IMR-90 (cell line): Measurements from ENCODE around the gene APOH. TPM values are rescaled to one million over a fixed set of nuclear protein-coding genes. Genes with fewer than 3 reads are reported as not detected.

Experiments used
- ATAC-seq: fragments of 200-7000 bp; cut with Tn5 transposase; 2 replicates; pipeline ENCODE4 v1.9.1; 2020; ENCODE audit warnings: low read depth, mild to moderate bottlenecking, moderate library complexity
- BruUV-seq: library from RNA; stranded (reverse); fragments of 400-500 nt; replicated peaks from 2 replicates; lab custom pipeline; 2021; lab: Mats Ljungman, UMichigan
- CTCF ChIA-PET: fragments of 300-600 bp; formaldehyde crosslinking; extraction: SDS; loops from one replicate; lab custom pipeline; 2021; ENCODE audit warnings: antibody characterized with exemption; lab: Yijun Ruan, JAX
- POLR2A ChIA-PET: fragments of 300-600 bp; sonication (Branson Sonifier 250); formaldehyde crosslinking; loops from one replicate; lab custom pipeline; 2022; ENCODE audit warnings: antibody characterized with exemption; ENCODE audit not compliant: unreplicated experiment; lab: Charles Lee
- DNase-seq: peaks from one replicate; pipeline ENCODE4 v3.0.0; 2013
- H2AFZ ChIP-seq: replicated peaks from 2 replicates; pipeline ENCODE3; 2013; ENCODE audit warnings: low read length, mild to moderate bottlenecking; ENCODE audit not compliant: poor library complexity
- H2AK5ac ChIP-seq: 2 replicates; pipeline ENCODE4 v1.6.1; 2013; ENCODE audit warnings: low read depth, low read length, inconsistent platforms
- H2AK9ac ChIP-seq: replicated peaks from 2 replicates; pipeline ENCODE3; 2013; ENCODE audit warnings: mild to moderate bottlenecking, low read depth, low read length, moderate library complexity; ENCODE audit not compliant: poor library complexity
- H2BK120ac ChIP-seq: 2 replicates; pipeline ENCODE4 v1.6.1; 2013; ENCODE audit warnings: low read depth, low read length, inconsistent platforms
- H2BK15ac ChIP-seq: 3 replicates; pipeline ENCODE4 v1.6.1; 2013; ENCODE audit warnings: low read depth, low read length, inconsistent platforms
- H2BK20ac ChIP-seq: 2 replicates; pipeline ENCODE4 v1.6.1; 2013; ENCODE audit warnings: low read depth, mild to moderate bottlenecking, inconsistent platforms, low read length, moderate library complexity
- H2BK5ac ChIP-seq: 2 replicates; pipeline ENCODE4 v1.6.1; 2013; ENCODE audit warnings: mild to moderate bottlenecking, low read depth, low read length, inconsistent platforms; ENCODE audit not compliant: poor library complexity, severe bottlenecking
- H3K14ac ChIP-seq: replicated peaks from 2 replicates; pipeline ENCODE4 v1.6.1; 2013; ENCODE audit warnings: low read depth, low read length, inconsistent platforms
- H3K18ac ChIP-seq: 2 replicates; pipeline ENCODE4 v1.6.1; 2013; ENCODE audit warnings: low read depth, low read length, control low read depth
- H3K23ac ChIP-seq: 2 replicates; pipeline ENCODE4 v1.6.1; 2013; ENCODE audit warnings: low read depth, low read length, inconsistent platforms
- H3K27ac ChIP-seq: 2 replicates; pipeline ENCODE4 v1.5.1; 2013; ENCODE audit warnings: mild to moderate bottlenecking, control low read depth, low read length; ENCODE audit not compliant: insufficient read depth
- H3K27me3 ChIP-seq: 2 replicates; pipeline ENCODE4 v1.6.1; 2013; ENCODE audit warnings: low read length; ENCODE audit not compliant: control insufficient read depth, insufficient read depth
- H3K36me3 ChIP-seq: 2 replicates; pipeline ENCODE4 v1.6.1; 2013; ENCODE audit warnings: low read length, mixed read lengths; ENCODE audit not compliant: control insufficient read depth, insufficient read depth
- H3K4ac ChIP-seq: 2 replicates; pipeline ENCODE4 v1.6.1; 2013; ENCODE audit warnings: low read depth, low read length, inconsistent platforms
- H3K4me1 ChIP-seq: 2 replicates; pipeline ENCODE4 v1.6.1; 2013; ENCODE audit warnings: low read length, mixed read lengths; ENCODE audit not compliant: control insufficient read depth, insufficient read depth
- H3K4me2 ChIP-seq: 2 replicates; pipeline ENCODE4 v1.6.1; 2013; ENCODE audit warnings: low read depth, mild to moderate bottlenecking, control low read depth, low read length, moderate library complexity
- H3K4me3 ChIP-seq: 2 replicates; pipeline ENCODE4 v1.5.1; 2013; ENCODE audit warnings: low read depth, mild to moderate bottlenecking, control low read depth, low read length, moderate library complexity; ENCODE audit not compliant: insufficient read depth
- H3K56ac ChIP-seq: 2 replicates; pipeline ENCODE4 v1.6.1; 2013; ENCODE audit warnings: low read length, inconsistent platforms; ENCODE audit not compliant: insufficient read depth; ENCODE audit errors: extremely low read depth
- H3K79me1 ChIP-seq, 2 experiments: 2 replicates each; pipeline ENCODE4 v1.6.1; 2013; ENCODE audit warnings: low read length in 2 of 2, inconsistent platforms in 1 of 2, low read depth in 1 of 2
- H3K9ac ChIP-seq: 2 replicates; pipeline ENCODE4 v1.6.1; 2013; ENCODE audit warnings: low read depth, low read length, control low read depth
- H3K9me1 ChIP-seq: 2 replicates; pipeline ENCODE4 v1.6.1; 2013; ENCODE audit warnings: low read length, inconsistent platforms; ENCODE audit not compliant: insufficient read depth
- H3K9me3 ChIP-seq: 2 replicates; pipeline ENCODE4 v1.6.1; 2013; ENCODE audit warnings: low read length; ENCODE audit not compliant: control insufficient read depth, insufficient read depth
- H4K20me1 ChIP-seq: 2 replicates; pipeline ENCODE4 v1.6.1; 2013; ENCODE audit warnings: low read length, inconsistent platforms; ENCODE audit not compliant: insufficient read depth
- H4K5ac ChIP-seq: 2 replicates; pipeline ENCODE4 v1.6.1; 2013; ENCODE audit warnings: mild to moderate bottlenecking, low read depth, low read length, control low read depth
- H4K8ac ChIP-seq, 2 experiments: 2 replicates each; pipeline ENCODE4 v1.6.1; 2013; ENCODE audit warnings: low read depth in 2 of 2, low read length in 2 of 2, control low read depth in 1 of 2, inconsistent platforms in 1 of 2
- H4K91ac ChIP-seq: 2 replicates; pipeline ENCODE4 v1.6.1; 2013; ENCODE audit warnings: low read depth, low read length, inconsistent platforms; ENCODE audit not compliant: insufficient read depth
- BHLHE40 ChIP-seq: fragments of 150-350 bp; IDR thresholded peaks from 2 replicates; pipeline ENCODE4 v1.6.1; 2016; ENCODE audit warnings: mild to moderate bottlenecking, low read depth, low read length
- CEBPB ChIP-seq: IDR thresholded peaks from 2 replicates; pipeline ENCODE4 v1.6.1; 2012; ENCODE audit warnings: low read depth, low read length, improper control_type of control experiment
- CHD1 ChIP-seq: IDR thresholded peaks from 2 replicates; pipeline ENCODE4 v1.6.1; 2012; ENCODE audit warnings: low read depth, low read length, improper control_type of control experiment
- FOS ChIP-seq: fragments of 150-350 bp; IDR thresholded peaks from 2 replicates; pipeline ENCODE4 v1.6.1; 2016; ENCODE audit warnings: low read depth, low read length
- MAFK ChIP-seq: IDR thresholded peaks from 2 replicates; pipeline ENCODE4 v1.6.1; 2012; ENCODE audit warnings: low read depth, low read length, improper control_type of control experiment
- MAZ ChIP-seq: IDR thresholded peaks from 2 replicates; pipeline ENCODE4 v1.6.1; 2012; ENCODE audit warnings: low read depth, mild to moderate bottlenecking, low read length, improper control_type of control experiment, moderate library complexity, borderline replicate concordance
- MXI1 ChIP-seq: IDR thresholded peaks from 2 replicates; pipeline ENCODE4 v1.6.1; 2012; ENCODE audit warnings: low read depth, mild to moderate bottlenecking, low read length, moderate library complexity, borderline replicate concordance
- NFE2L2 ChIP-seq: fragments of 150-350 bp; IDR thresholded peaks from 2 replicates; pipeline ENCODE4 v1.6.1; 2016; ENCODE audit warnings: low read depth, mild to moderate bottlenecking, low read length
- POLR2A ChIP-seq: IDR thresholded peaks from 2 replicates; pipeline ENCODE4 v1.6.1; 2012; ENCODE audit warnings: mild to moderate bottlenecking, low read depth, low read length
- RAD21 ChIP-seq: IDR thresholded peaks from 2 replicates; pipeline ENCODE4 v1.6.1; 2012; ENCODE audit warnings: low read length, improper control_type of control experiment
- RCOR1 ChIP-seq: IDR thresholded peaks from 2 replicates; pipeline ENCODE4 v1.6.1; 2012; ENCODE audit warnings: mild to moderate bottlenecking, low read length, improper control_type of control experiment; ENCODE audit not compliant: insufficient replicate concordance
- RFX5 ChIP-seq: IDR thresholded peaks from 2 replicates; pipeline ENCODE4 v1.8.0; 2012; ENCODE audit warnings: low read depth, mild to moderate bottlenecking, low read length, moderate library complexity
- SMC3 ChIP-seq: fragments of 150-350 bp; IDR thresholded peaks from 2 replicates; pipeline ENCODE4 v1.6.1; 2016; ENCODE audit warnings: low read depth, mild to moderate bottlenecking, antibody characterized with exemption, low read length, moderate library complexity
- dilution Hi-C: fragments of 300-500 bp; cut with HindIII; formaldehyde crosslinking; loops from one replicate; pipeline ENCODE4 v1.14.3; 2018; ENCODE audit warnings: low sequenced_read_pairs; ENCODE audit not compliant: unreplicated experiment
- in situ Hi-C: fragments of 300-500 bp; cut with MboI; formaldehyde crosslinking; loops from 3 replicates; pipeline ENCODE4 v1.14.3; 2019; ENCODE audit warnings: low sequenced_read_pairs, inconsistent platforms, mixed read lengths
- intact Hi-C: fragments of 100-400 bp; cut with micrococcal nuclease; formaldehyde crosslinking; loops from 2 replicates; pipeline ENCODE4 v1.10.0; 2022
- polyA plus RNA-seq, 3 experiments: library from polyadenylated mRNA; depleted of rRNA; stranded (reverse); fragments of >200 nt; gene quantifications; 2 replicates each; pipeline ENCODE4 v1.2.3, GENCODE V29; 2012; ENCODE audit warnings: low replicate concordance in 1 of 3
- total RNA-seq: library from RNA; depleted of rRNA; stranded (reverse); fragments of >200 nt; gene quantifications from 2 replicates; pipeline ENCODE4 v1.2.3, GENCODE V29; 2012
- TF ChIP-seq, protein P1 (sequence below): fragments of 150-350 bp; IDR thresholded peaks from 2 replicates; pipeline ENCODE4 v1.6.1; 2016; ENCODE audit warnings: low read depth, mild to moderate bottlenecking, low read length, moderate library complexity, borderline replicate concordance
- TF ChIP-seq, protein P2 (sequence below): fragments of 150-350 bp; IDR thresholded peaks from 2 replicates; pipeline ENCODE4 v1.6.1; 2017; ENCODE audit warnings: mild to moderate bottlenecking, antibody characterized with exemption, low read length, low read depth
- TF ChIP-seq, protein P3 (sequence below): conservative IDR thresholded peaks from 2 replicates; pipeline ENCODE4 v1.5.1; 2012; ENCODE audit warnings: mild to moderate bottlenecking, low read depth, low read length, improper control_type of control experiment

The APOH gene
- total and polyA plus RNA-seq, 2 of the 4 experiments (the other 2 are of a cell fraction), result not detected

DNA sequence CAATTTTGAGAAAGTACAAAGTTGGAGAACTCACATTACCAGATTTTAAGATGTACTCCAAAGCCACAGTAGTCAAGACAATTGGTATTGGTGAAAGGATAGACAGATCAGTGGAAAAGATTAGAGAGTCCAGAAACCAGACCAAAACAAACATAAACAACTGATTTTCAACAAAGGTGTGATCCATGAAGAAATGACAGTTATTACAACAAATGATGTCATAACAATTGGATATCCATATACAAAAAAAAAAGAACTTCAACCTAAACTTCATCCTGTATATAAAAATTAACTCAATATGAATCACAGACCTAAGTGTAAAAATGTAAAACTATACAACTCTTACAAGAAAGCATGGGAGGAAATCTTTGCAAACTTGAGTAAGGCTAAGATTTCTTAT lies 45.7 kb downstream of the APOH start:
- Histone ChIP-seq H3K27me3 (no peaks in the 10 kb centered on the region), H2BK20ac (no peak overlapping the region), H2AK5ac (no peak overlapping the region), H4K91ac (no peak overlapping the region), H3K4me1 (no peaks in the 10 kb centered on the region), H2BK120ac (no peak overlapping the region), H3K4me2 (no peak overlapping the region), H2BK15ac (no peak overlapping the region), H2AFZ (no peak overlapping the region), H4K8ac (no peak overlapping the region), H3K9ac (no peak overlapping the region), H3K23ac (no peak overlapping the region), H3K4me3 (no peak overlapping the region), H3K18ac (no peak overlapping the region), H3K14ac (no peak overlapping the region), H3K56ac (no peak overlapping the region), H4K5ac (no peak overlapping the region), H3K27ac (no peak overlapping the region), H2AK9ac (no peak overlapping the region), H3K9me3 (no peaks in the 10 kb centered on the region), H4K20me1 (no peaks in the 10 kb centered on the region), H3K79me1 (peaks cover 6 to 12% of the 10 kb centered on the region in 2 experiments; a peak in 3 of 4 replicates), H3K4ac (no peak overlapping the region), H3K9me1 (no peaks in the 10 kb centered on the region), H3K36me3 (no peaks in the 10 kb centered on the region), H2BK5ac (no peak overlapping the region)
- in situ Hi-C loops, result no loop called here
- ATAC-seq, result no peak
- intact Hi-C loops, result no loop called here
- no TSS peak for BruUV-seq
- DNase-seq, result no peak
- dilution Hi-C loops, result no loop called here
- no peak for TF ChIP-seq BHLHE40
- TF ChIP-seq, protein P1, sequence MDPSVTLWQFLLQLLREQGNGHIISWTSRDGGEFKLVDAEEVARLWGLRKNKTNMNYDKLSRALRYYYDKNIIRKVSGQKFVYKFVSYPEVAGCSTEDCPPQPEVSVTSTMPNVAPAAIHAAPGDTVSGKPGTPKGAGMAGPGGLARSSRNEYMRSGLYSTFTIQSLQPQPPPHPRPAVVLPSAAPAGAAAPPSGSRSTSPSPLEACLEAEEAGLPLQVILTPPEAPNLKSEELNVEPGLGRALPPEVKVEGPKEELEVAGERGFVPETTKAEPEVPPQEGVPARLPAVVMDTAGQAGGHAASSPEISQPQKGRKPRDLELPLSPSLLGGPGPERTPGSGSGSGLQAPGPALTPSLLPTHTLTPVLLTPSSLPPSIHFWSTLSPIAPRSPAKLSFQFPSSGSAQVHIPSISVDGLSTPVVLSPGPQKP, result no peak
- no peak for TF ChIP-seq MAZ
- no peak for TF ChIP-seq CEBPB
- no peak for TF ChIP-seq RFX5
- no peak for TF ChIP-seq CHD1
- no peak for TF ChIP-seq RAD21
- no peak for TF ChIP-seq MXI1
- no peak for TF ChIP-seq POLR2A
- TF ChIP-seq RCOR1, result no peak
- no peak for TF ChIP-seq NFE2L2
- TF ChIP-seq FOS, result no peak
- TF ChIP-seq, protein P2, sequence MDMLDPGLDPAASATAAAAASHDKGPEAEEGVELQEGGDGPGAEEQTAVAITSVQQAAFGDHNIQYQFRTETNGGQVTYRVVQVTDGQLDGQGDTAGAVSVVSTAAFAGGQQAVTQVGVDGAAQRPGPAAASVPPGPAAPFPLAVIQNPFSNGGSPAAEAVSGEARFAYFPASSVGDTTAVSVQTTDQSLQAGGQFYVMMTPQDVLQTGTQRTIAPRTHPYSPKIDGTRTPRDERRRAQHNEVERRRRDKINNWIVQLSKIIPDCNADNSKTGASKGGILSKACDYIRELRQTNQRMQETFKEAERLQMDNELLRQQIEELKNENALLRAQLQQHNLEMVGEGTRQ, result no peak
- TF ChIP-seq, protein P3, sequence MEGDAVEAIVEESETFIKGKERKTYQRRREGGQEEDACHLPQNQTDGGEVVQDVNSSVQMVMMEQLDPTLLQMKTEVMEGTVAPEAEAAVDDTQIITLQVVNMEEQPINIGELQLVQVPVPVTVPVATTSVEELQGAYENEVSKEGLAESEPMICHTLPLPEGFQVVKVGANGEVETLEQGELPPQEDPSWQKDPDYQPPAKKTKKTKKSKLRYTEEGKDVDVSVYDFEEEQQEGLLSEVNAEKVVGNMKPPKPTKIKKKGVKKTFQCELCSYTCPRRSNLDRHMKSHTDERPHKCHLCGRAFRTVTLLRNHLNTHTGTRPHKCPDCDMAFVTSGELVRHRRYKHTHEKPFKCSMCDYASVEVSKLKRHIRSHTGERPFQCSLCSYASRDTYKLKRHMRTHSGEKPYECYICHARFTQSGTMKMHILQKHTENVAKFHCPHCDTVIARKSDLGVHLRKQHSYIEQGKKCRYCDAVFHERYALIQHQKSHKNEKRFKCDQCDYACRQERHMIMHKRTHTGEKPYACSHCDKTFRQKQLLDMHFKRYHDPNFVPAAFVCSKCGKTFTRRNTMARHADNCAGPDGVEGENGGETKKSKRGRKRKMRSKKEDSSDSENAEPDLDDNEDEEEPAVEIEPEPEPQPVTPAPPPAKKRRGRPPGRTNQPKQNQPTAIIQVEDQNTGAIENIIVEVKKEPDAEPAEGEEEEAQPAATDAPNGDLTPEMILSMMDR, result no peak
- TF ChIP-seq SMC3, result no peak
- no peak for TF ChIP-seq MAFK
- CTCF ChIA-PET, result no interaction called here
- POLR2A ChIA-PET, result no interaction called here
